B cell (primary cell): ENCODE measurements around the gene IPO11. TPM values are rescaled to one million over a fixed set of nuclear protein-coding genes. Genes with fewer than 3 reads are reported as not detected.

Experiments
- ATAC-seq: fragments of 200-7000 bp; cut with Tn5 transposase; one replicate; pipeline ENCODE4 v1.10.0; 2021; ENCODE audit warnings: low read depth, mild to moderate bottlenecking, moderate number of reproducible peaks, moderate library complexity
- CTCF ChIA-PET: fragments of 350-600 bp; sonication (Branson Sonifier 250); formaldehyde crosslinking; loops from one replicate; lab custom pipeline; 2021; ENCODE audit warnings: antibody characterized with exemption, inconsistent platforms; lab: Charles Lee
- POLR2A ChIA-PET: fragments of 350-600 bp; sonication (Branson Sonifier 250); formaldehyde crosslinking; loops from one replicate; lab custom pipeline; 2021; ENCODE audit warnings: antibody characterized with exemption; lab: Charles Lee
- DNase-seq: peaks from one replicate; pipeline ENCODE4 v3.0.0; 2013
- H2AFZ ChIP-seq: 2 replicates; pipeline ENCODE4 v1.6.1; 2012; ENCODE audit warnings: mild to moderate bottlenecking, low read depth, low read length; ENCODE audit not compliant: insufficient read depth, poor library complexity, severe bottlenecking
- H3K27ac ChIP-seq, 2 donors: 1 replicate in 1 of 2; 2 replicates in 1 of 2; pipeline ENCODE4 v1.5.1; 2012 to 2013; ENCODE audit warnings: low read length in 2 of 2, mild to moderate bottlenecking in 2 of 2, moderate library complexity in 1 of 2
- H3K27me3 ChIP-seq, 4 experiments: fragments of 200-600 bp in 1 of 4; sonication (generic) in 1 of 4; replicated peaks in 1 of 4; 1 replicate in 2 of 4; 2 replicates in 2 of 4; pipeline versions ENCODE4 v1.6.1 to v1.7.0; 2013 to 2016; ENCODE audit warnings: low read length in 3 of 4, mild to moderate bottlenecking in 2 of 4, mixed read lengths in 1 of 4, moderate library complexity in 1 of 4; ENCODE audit not compliant: insufficient read depth in 4 of 4, control insufficient read depth in 3 of 4; ENCODE audit errors: control extremely low read depth in 1 of 4
- H3K36me3 ChIP-seq, 2 experiments: replicated peaks in 1 of 2; 1 replicate in 1 of 2; 2 replicates in 1 of 2; pipeline versions ENCODE4 v1.6.1 to v1.7.1; 2013; ENCODE audit warnings: low read length in 1 of 2; ENCODE audit not compliant: insufficient read depth in 2 of 2, control insufficient read depth in 1 of 2; ENCODE audit errors: control extremely low read depth in 1 of 2, extremely low read depth in 1 of 2
- H3K4me1 ChIP-seq, 2 donors: fragments of 200-600 bp in 1 of 2; sonication (generic) in 1 of 2; 1 replicate in 1 of 2; 2 replicates in 1 of 2; pipeline versions ENCODE4 v1.5.1 to v1.6.1; 2013 to 2017; ENCODE audit warnings: low read length in 2 of 2; ENCODE audit not compliant: control insufficient read depth in 2 of 2, insufficient read depth in 2 of 2
- H3K4me2 ChIP-seq: replicated peaks from 2 replicates; pipeline ENCODE3; 2012; ENCODE audit warnings: mild to moderate bottlenecking, low read depth, low read length; ENCODE audit not compliant: poor library complexity, severe bottlenecking
- H3K4me3 ChIP-seq, 5 experiments: fragments of 200-600 bp in 1 of 5; sonication (generic) in 1 of 5; 1 replicate in 3 of 5; 2 replicates in 2 of 5; pipeline versions ENCODE4 v1.5.1 to v1.7.0; 2011 to 2016; ENCODE audit warnings: low read length in 4 of 5, mild to moderate bottlenecking in 4 of 5, low read depth in 2 of 5, control low read depth in 1 of 5, moderate library complexity in 1 of 5; ENCODE audit not compliant: insufficient read depth in 1 of 5; ENCODE audit errors: control extremely low read depth in 1 of 5, extremely low read depth in 1 of 5
- H3K79me2 ChIP-seq: fragments of 200-600 bp; sonication (generic); one replicate; pipeline ENCODE4 v1.6.0; 2016; ENCODE audit warnings: low read length; ENCODE audit not compliant: control insufficient read depth, insufficient read depth
- H3K9ac ChIP-seq: fragments of 200-600 bp; sonication (generic); 2 replicates; pipeline ENCODE4 v1.6.1; 2017; ENCODE audit warnings: mild to moderate bottlenecking, low read length, moderate library complexity
- H3K9me3 ChIP-seq, 3 donors: one replicate each; pipeline versions ENCODE4 v1.6.1 to v1.7.1; 2013; ENCODE audit warnings: low read length in 2 of 3; ENCODE audit not compliant: control insufficient read depth in 2 of 3, insufficient read depth in 1 of 3; ENCODE audit errors: control extremely low read depth in 1 of 3
- H4K20me1 ChIP-seq: 2 replicates; pipeline ENCODE4 v1.6.0; 2012; ENCODE audit warnings: mild to moderate bottlenecking, low read length; ENCODE audit not compliant: insufficient read depth, control insufficient read depth, poor library complexity, severe bottlenecking
- H3K27ac Mint-ChIP-seq: one replicate; pipeline ENCODE4 v1.8.0; 2021; ENCODE audit warnings: mixed read lengths
- H3K27me3 Mint-ChIP-seq: one replicate; pipeline ENCODE4 v1.8.0; 2021; ENCODE audit warnings: mixed read lengths
- H3K4me1 Mint-ChIP-seq: one replicate; pipeline ENCODE4 v1.8.0; 2021; ENCODE audit warnings: mixed read lengths
- H3K4me3 Mint-ChIP-seq: one replicate; pipeline ENCODE4 v1.8.0; 2021; ENCODE audit warnings: mixed read lengths
- H3K9me3 Mint-ChIP-seq: one replicate; pipeline ENCODE4 v1.8.0; 2022; ENCODE audit warnings: mixed read lengths; ENCODE audit not compliant: insufficient read depth
- CTCF ChIP-seq: fragments of 200-600 bp; IDR thresholded peaks from one replicate; pipeline ENCODE4 v1.8.0; 2022; ENCODE audit warnings: antibody characterized with exemption, mild to moderate bottlenecking
- EZH2 ChIP-seq: IDR thresholded peaks from 2 replicates; pipeline ENCODE4 v1.6.1; 2012; ENCODE audit warnings: borderline replicate concordance, low read depth, mild to moderate bottlenecking, moderate library complexity, low read length; ENCODE audit not compliant: insufficient read depth, poor library complexity, severe bottlenecking
- WGBS: methylation state at CpG from one replicate; pipeline ENCODE4 v1.1.5; 2013; ENCODE audit warnings: missing lambda C conversion rate; ENCODE audit not compliant: insufficient coverage; 5-methylcytosine and 5-hydroxymethylcytosine counted together
- intact Hi-C: fragments of 100-400 bp; cut with micrococcal nuclease; formaldehyde crosslinking; loops from one replicate; pipeline ENCODE4 v1.10.0; 2022
- polyA plus RNA-seq: library from polyadenylated mRNA; depleted of rRNA; stranded (reverse); fragments of >200 nt; gene quantifications from 2 replicates; pipeline ENCODE4 v1.2.3, GENCODE V29; 2012
- total RNA-seq, 2 donors: library from RNA; stranded (reverse); fragments of 120-200 nt in 1 of 2; gene quantifications; 1 replicate in 1 of 2; 2 replicates in 1 of 2; pipeline versions ENCODE4 v1.2.3 to v1.2.4, GENCODE V29; 2013 to 2022

The IPO11 gene
- total and polyA plus RNA-seq, 2 donors (not counting 1 experiment from before 2014, with no cell fraction given), result 3.8 to 37.4 TPM

DNA sequence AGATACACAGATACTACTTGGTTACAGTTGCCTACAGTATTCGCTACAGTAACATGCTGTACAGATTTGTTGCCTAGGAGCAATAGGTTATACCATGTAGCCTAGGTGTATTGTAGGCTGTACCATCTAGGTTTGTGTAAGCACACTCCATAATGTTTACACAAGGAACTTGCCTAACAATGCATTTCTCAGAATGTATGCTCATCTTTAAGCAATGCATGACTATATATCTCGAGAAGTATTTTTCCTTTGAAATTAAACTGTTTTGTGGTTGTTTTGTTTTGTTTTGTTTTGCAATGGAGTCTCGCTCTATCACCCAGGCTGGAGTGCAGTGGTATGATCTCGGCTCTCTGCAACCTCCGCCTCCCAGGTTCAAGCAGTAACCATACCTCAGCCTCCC lies 191.4 kb downstream of the IPO11 start:
- Histone ChIP-seq H2AFZ (no peak overlapping the region), H3K79me2 (no peaks in the 10 kb centered on the region), H3K27me3 (no peaks in the 10 kb centered on the region), H3K4me3 (no peak overlapping the region), H3K4me1 (no peaks in the 10 kb centered on the region), H3K9ac (no peak overlapping the region), H3K27ac (no peak overlapping the region), H3K9me3 (no peaks in the 10 kb centered on the region), H3K36me3 (peaks cover 0 to 12% of the 10 kb centered on the region in 2 experiments), H3K4me2 (no peak overlapping the region), H4K20me1 (no peaks in the 10 kb centered on the region)
- WGBS, result 96% methylated on average over 3 of the region's 5 CpGs
- TF ChIP-seq EZH2 (no peak), CTCF (no peak)
- DNase-seq (no peak), ATAC-seq (no peak)
- Mint-ChIP-seq H3K27me3 (no peaks in the 10 kb centered on the region), H3K4me1 (no peaks in the 10 kb centered on the region), H3K4me3 (no peak overlapping the region), H3K9me3 (no peaks in the 10 kb centered on the region), H3K27ac (no peak overlapping the region)
- intact Hi-C loops, result no loop called here
- ChIA-PET POLR2A (no interaction called here), CTCF (no interaction called here)

DNA sequence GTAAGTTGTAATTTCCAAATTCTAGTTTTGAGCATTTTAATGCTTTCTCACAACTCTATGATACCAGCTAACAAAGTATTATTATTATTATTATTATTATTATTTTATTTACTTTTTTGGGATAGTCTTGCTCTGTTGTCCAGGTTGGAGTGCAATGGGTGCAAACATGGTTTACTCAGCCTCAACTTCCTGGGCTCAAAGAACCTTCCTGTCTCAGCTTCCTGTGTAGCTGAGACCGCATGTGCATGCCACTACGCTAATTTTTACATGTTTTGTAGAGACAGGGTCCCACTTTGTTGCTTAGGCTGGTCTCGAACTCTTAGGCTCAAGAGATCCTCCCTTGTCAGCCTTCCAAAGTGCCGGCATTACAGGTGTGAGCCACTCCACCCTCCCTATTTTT lies 193.1 kb downstream of the IPO11 start:
- no peaks in the 10 kb centered on the region for H3K4me1 Mint-ChIP-seq
- Histone ChIP-seq H3K27me3 (no peaks in the 10 kb centered on the region), H3K4me2 (no peak overlapping the region), H3K9ac (no peak overlapping the region), H3K4me1 (no peaks in the 10 kb centered on the region), H3K27ac (no peak overlapping the region), H4K20me1 (no peaks in the 10 kb centered on the region), H3K36me3 (peaks cover 0 to 19% of the 10 kb centered on the region in 2 experiments), H3K9me3 (no peaks in the 10 kb centered on the region), H2AFZ (no peak overlapping the region), H3K4me3 (no peak overlapping the region), H3K79me2 (no peaks in the 10 kb centered on the region)
- H3K9me3 Mint-ChIP-seq, result no peaks in the 10 kb centered on the region
- DNase-seq, result no peak
- no peak overlapping the region for H3K4me3 Mint-ChIP-seq
- no peak for TF ChIP-seq EZH2
- no peak for TF ChIP-seq CTCF
- ChIA-PET CTCF (no interaction called here), POLR2A (no interaction called here)
- H3K27me3 Mint-ChIP-seq, result no peaks in the 10 kb centered on the region
- WGBS, result 94% methylated on average over 2 of the region's 4 CpGs
- intact Hi-C loops, result no loop called here
- ATAC-seq, result no peak
- H3K27ac Mint-ChIP-seq, result no peak overlapping the region
